GM21786 (cell line): Measurements from ENCODE around the gene UBE2I.

Experiments used
- ATAC-seq: cut with Tn5 transposase; IDR thresholded peaks from one replicate; pipeline ENCODE4 v1.9.1; 2021; ENCODE audit not compliant: unreplicated experiment

Gene UBE2I

DNA sequence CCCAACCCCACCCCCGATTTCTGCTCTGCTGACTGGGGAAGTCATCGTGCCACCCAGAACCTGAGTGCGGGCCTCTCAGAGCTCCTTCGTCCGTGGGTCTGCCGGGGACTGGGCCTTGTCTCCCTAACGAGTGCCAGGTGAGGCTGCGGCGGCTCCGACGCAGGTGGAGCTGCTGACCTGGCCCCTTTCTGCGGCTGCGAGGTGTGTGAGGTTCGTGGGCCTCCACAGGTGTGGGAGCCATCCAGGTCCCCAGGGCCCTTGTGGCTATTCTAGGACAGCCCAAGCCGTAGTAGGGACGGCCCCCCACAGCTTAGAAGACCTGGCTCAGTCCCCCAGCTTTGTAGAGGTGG, 3.0 kb downstream of the UBE2I start:
- no peak for ATAC-seq

DNA sequence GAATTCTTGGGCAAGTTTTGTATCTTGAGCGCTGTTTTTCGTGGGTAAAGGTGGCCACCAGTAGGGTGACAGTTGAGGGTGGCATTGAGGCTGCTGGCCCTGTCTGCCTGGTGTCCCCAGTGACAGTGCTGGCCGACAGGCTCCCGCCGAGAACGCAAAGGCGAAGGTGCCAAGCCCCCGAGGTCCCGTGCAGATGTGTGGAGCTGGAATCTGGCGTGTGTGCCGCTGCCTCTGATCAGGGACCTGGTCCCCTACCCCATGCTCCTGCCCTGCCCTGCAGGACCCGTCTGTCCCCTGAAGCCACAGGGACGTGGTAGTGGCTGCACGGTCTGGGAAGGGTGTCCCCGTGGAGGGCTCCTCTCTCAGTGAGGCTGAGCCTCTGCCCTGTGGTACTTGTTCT, 3.5 kb downstream of the UBE2I start:
- ATAC-seq = no peak

- ATAC-seq = no peak
Observed at GRCh38 chr16:1313721-1314369, 4.4 kb downstream of the UBE2I start.

DNA sequence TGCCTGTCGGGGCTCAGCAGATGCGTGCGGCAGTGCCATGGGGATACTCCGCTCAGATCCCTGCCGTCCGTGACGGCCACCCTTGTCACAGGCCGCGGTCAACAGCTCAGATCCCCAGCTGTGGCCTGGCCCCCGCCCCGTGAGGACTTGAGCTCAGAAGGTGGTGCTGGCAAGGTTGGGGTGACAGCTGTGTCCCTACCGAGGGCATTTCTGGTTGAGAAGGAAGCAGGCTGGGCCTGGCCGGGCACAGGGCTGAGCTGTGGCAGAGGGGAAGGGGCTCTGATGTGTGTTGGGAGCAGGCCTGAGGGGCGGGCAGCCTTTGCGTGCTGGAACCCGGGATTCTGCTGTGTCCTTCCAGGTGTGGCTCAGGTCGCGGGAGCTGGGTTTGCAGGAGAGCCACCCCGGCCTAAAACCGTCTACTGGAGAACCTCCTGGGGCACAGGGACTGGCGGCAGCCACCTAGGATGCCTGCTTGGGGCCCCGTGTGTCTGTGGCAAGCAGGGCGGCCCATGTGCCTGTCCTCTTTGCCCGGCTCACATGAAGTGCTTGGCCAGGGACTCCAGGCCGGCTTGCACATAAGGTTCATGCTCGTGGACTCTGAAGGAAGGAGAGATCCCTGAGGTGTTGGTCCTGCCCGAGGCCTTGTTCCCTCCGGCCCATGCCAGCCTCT, 5.1 kb downstream of the UBE2I start:
- no peak for ATAC-seq

- ATAC-seq = no peak
Observed at GRCh38 chr16:1315081-1316032, 5.9 kb downstream of the UBE2I start.

- ATAC-seq = no peak
Observed at GRCh38 chr16:1316033-1316405, 6.6 kb downstream of the UBE2I start.

GRCh38 chr16:1317479-1318267, 8.2 kb downstream of the UBE2I start:
- no peak for ATAC-seq

- no peak for ATAC-seq
Observed at GRCh38 chr16:1318268-1318545, 8.8 kb downstream of the UBE2I start.

DNA sequence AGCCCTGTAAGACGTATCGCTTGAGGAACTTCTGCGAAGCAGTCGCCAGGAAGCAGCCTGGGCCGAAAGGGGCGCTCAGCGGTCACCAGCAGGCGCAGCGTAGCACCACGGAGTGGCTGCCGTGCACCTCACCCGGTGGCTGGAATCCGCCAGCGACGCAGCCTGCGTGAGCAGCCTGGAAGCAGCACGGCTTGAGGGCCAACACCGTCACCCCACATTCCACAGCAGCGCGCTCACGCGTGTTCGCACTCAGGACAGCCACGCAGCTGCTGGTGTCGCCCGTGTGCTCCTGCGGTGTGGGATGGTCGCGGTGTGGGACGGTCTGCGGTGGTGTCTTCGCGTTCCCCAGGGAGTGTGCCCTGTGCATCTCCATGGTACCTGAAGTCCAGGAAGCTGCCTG, 9.6 kb downstream of the UBE2I start:
- ATAC-seq = no peak

DNA sequence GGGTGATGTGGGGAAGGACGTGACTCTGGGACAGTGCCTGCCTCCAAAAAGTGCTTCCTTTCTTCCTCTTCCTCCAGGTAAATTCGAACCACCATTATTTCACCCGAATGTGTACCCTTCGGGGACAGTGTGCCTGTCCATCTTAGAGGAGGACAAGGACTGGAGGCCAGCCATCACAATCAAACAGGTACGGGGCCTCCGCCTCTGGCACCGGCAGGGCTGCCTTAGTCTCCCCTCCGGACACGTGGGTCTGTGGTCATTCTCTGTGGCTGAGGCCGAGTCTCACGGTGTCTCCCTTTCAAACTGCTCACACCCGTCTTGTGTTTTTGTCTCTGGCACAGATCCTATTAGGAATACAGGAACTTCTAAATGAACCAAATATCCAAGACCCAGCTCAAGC, 10.7 kb downstream of the UBE2I start:
- ATAC-seq = no peak

DNA sequence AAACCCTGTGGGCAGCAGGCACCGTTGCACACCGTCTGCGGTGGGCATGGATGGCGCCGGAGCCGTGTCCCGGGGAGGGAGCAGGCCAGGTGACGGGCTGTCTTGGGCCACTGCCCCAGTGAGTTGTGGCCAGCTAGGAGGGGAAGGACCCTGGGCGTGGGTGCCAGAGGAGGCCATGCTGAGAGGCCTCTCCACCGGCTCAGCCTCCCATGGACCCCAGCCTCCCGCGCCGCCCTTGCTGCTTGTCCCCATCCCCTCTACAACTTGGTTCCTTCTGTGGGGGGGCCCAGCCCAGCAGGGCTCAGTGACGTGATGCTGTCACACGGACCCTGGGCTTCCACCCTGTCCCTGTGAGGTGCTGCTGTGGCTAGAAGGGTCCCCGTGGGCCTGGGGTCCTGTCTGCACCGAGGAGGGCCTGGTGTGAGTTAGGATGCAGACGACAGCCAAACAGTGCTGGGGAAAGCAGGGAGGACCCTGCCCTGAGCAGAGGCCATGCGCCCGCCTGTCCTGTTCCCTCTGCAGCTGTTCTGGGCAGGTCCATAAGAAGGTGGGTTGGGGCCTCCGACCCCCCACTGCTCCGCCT, 11.3 kb downstream of the UBE2I start:
- no peak for ATAC-seq

DNA sequence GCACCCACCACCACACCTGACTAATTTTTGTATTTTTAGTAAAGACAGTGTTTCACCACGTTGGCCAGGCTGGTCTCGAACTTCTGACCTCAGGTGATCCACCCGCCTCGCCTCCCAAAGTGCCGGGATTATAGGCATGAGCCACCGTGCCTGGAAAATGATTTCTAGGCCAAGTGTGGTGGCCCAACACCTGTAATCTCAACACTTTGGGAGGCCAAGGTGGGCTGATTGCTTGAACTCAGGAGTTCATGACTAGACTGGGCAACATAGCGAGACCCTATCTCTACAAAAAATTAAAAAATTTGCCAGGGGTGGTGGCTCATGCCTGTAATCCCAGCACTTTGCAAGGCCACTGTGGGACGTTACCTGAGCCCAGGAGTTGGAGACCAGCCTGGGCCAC, 13.0 kb downstream of the UBE2I start:
- ATAC-seq = no peak

- no peak for ATAC-seq
Observed at GRCh38 chr16:1323296-1324239, 14.1 kb downstream of the UBE2I start.

- ATAC-seq = no peak
Observed at GRCh38 chr16:1324286-1324826, 14.9 kb downstream of the UBE2I start.

GRCh38 chr16:1325261-1325660, 15.8 kb downstream of the UBE2I start:
- ATAC-seq = no peak

GRCh38 chr16:1325673-1326371, 16.4 kb downstream of the UBE2I start:
- ATAC-seq = no peak

DNA sequence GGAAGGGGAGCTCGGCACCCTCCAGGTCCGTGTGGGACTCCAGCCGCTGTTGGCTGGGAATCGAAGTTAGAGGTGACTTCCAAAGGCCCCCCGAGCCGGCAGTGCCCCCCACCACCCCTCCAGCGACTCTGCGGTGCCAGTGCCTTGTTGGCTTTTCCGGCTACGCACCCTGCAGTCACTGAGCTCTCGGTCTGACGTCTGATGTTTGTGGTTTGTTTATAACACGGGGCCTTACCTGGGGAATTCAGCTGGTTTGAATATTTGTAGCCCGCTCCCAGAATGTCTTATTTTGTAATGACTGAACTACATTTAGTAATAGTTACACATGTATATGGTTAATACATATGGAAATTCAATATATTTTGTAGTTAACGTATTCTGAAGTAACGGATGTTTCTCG, 17.0 kb downstream of the UBE2I start:
- ATAC-seq = no peak

DNA sequence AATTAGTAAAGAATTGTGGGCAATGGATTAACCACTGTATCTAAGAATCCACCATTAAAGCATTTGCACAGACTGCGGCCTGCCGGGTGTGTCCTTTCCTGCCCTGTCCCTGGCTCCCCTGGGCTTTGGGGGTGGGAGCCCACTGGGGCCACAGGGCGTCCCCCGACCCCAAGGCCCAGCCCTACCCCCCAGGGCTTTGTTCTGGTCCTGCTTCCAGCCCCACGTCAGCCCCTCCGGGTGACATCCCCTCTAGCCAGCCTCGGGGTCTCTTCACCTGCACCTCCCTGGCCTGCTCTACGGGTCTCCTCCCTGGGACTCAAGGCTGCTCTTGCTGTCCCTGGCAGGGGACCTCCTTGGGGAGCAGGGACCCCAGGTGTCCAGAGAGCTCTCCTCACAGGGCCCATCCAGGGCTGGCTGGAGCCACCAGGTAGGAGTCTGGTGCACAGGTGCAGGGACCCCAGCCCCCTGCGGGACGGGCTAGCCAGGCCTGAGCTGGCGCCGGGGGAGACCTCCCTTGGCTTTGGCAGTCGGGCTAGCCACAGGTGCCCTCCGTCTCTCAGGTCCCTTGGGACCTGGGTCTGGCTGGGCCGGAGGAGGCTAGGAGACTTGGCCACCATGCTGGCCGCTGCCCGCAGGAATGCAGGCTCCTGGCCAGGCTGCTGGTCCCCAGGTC, 17.6 kb downstream of the UBE2I start:
- no peak for ATAC-seq

DNA sequence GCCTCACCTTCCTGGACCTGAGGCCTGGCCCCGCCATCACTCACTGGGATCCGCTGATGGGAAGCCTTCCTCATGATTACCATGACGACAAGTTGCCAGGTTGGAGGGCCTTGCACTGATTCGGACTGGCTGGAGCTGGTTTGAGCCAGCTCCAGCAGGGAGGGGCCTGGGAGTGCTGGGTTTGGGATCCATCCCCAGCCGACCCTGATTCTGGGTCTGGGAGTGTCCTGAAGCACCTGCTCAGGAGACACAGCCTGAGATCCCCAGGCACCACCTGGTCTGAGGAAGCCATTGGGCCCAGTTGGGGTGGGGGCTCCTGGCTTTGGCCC, 18.1 kb downstream of the UBE2I start:
- ATAC-seq = no peak
